ENCODE results near the gene SH3GL1. TPM values are rescaled to one million over a fixed set of nuclear protein-coding genes. Genes with fewer than 3 reads are reported as not detected.

Gene SH3GL1
- total and polyA plus RNA-seq, 2 of the 4 experiments (the other 2 are of a cell fraction) = 28.1 to 138 TPM

- no peak overlapping the region for H3K4me2 ChIP-seq (ENCODE audit: low read depth, low read length)
- no peak overlapping the region for H2AK9ac ChIP-seq (replicated peaks; ENCODE audit: low read depth, low read length, poor library complexity)
- 36% methylated on average over 7 of the region's 24 CpGs; no CpG with 5 or more reads in 1 of the 2 experiments for WGBS, 2 experiments (ENCODE audit: extremely low coverage in 2 of 2, insufficient read length in 1 of 2)
Measured at GRCh38 chr19:4449022-4449638, 48.8 kb upstream of the SH3GL1 start.

More at GRCh38 chr19:4449022-4449638, 48.8 kb upstream of the SH3GL1 start:
- ATAC-seq (ENCODE audit: low read depth) (0 out of 2 replicates have a peak, but pooled peaks have one; percentile 7), DNase-seq (no peak)
- H3K18ac ChIP-seq (ENCODE audit: low read depth, low read length) = no peak overlapping the region
- H3K4me1 ChIP-seq (ENCODE audit: control insufficient read depth, insufficient read depth, low read length) = no peaks in the 10 kb centered on the region; the same call in 1 of the 2 replicates
- H2BK15ac ChIP-seq (ENCODE audit: low read depth, low read length) = no peak overlapping the region
- no peak overlapping the region for H3K56ac ChIP-seq (ENCODE audit: extremely low read depth, insufficient read depth, low read length)
- ChIA-PET CTCF (no interaction called here), POLR2A (ENCODE audit: unreplicated experiment) (no interaction called here)
- no peak overlapping the region for H3K4me3 ChIP-seq (ENCODE audit: insufficient read depth, low read depth, low read length)
- H2BK120ac ChIP-seq (ENCODE audit: low read depth, low read length) = no peak overlapping the region
- no peak overlapping the region for H4K8ac ChIP-seq (ENCODE audit: low read depth in 2 of 2, low read length in 2 of 2)
- H4K20me1 ChIP-seq (ENCODE audit: insufficient read depth, low read length) = peaks cover 13% of the 10 kb centered on the region
- H2BK20ac ChIP-seq (ENCODE audit: low read depth, low read length) = no peak overlapping the region
- no peaks in the 10 kb centered on the region for H3K9me3 ChIP-seq (ENCODE audit: control insufficient read depth, insufficient read depth, low read length)
- H2AK5ac ChIP-seq (ENCODE audit: low read depth, low read length) = no peak overlapping the region
- peaks cover 2 to 49% of the 10 kb centered on the region in 2 experiments for H3K79me1 ChIP-seq (ENCODE audit: low read depth in 1 of 2, low read length in 2 of 2)
- no peak overlapping the region for H3K27ac ChIP-seq (ENCODE audit: insufficient read depth, low read length)
- H3K14ac ChIP-seq (replicated peaks; ENCODE audit: low read depth, low read length) = no peak overlapping the region
- no peaks in the 10 kb centered on the region for H3K27me3 ChIP-seq (ENCODE audit: control insufficient read depth, insufficient read depth, low read length)
- H3K9ac ChIP-seq (ENCODE audit: low read depth, low read length) = no peak overlapping the region
- BruUV-seq (replicated peaks) = no TSS peak
- no peak overlapping the region for H2AFZ ChIP-seq (replicated peaks; ENCODE audit: low read length, poor library complexity)
- H3K36me3 ChIP-seq (ENCODE audit: control insufficient read depth, insufficient read depth, low read length) = peaks cover 80% of the 10 kb centered on the region
- dilution Hi-C loops (cut with HindIII; ENCODE audit: low sequenced_read_pairs, unreplicated experiment) = no loop called here
- H4K5ac ChIP-seq (ENCODE audit: low read depth, low read length) = no peak overlapping the region
- H3K23ac ChIP-seq (ENCODE audit: low read depth, low read length) = no peak overlapping the region
- intact Hi-C loops (cut with micrococcal nuclease) = no loop called here
- in situ Hi-C loops (cut with MboI; ENCODE audit: low sequenced_read_pairs) = no loop called here
- H2BK5ac ChIP-seq (ENCODE audit: low read depth, low read length, poor library complexity, severe bottlenecking) = no peak overlapping the region
- H3K9me1 ChIP-seq (ENCODE audit: insufficient read depth, low read length) = peaks cover under 1% of the 10 kb centered on the region; the same call in 1 of the 2 replicates
- TF ChIP-seq MAFK (IDR thresholded peaks at IDR 0.05; ENCODE audit: low read depth, low read length) (no peak), POLR2A (IDR thresholded peaks at IDR 0.05; ENCODE audit: low read depth, low read length) (no peak), RFX5 (IDR thresholded peaks at IDR 0.05; ENCODE audit: low read depth, low read length) (no peak)
- no peak overlapping the region for H3K4ac ChIP-seq (ENCODE audit: low read depth, low read length)
- no peak overlapping the region for H4K91ac ChIP-seq (ENCODE audit: insufficient read depth, low read depth, low read length)

Measured in IMR-90 (cell line).